Activated naive CD4-positive, alpha-beta T cell treated with anti-CD3 and anti-CD28 coated beads, Interleukin-2, amount 50 U/mL, for 16 hours (primary cell): ENCODE measurements around the gene POMT1.
"Not testable (repeated sequence)": the region's sequence is repeated elsewhere in the genome, so short reads cannot be mapped to it uniquely, and the experiment has no call there.

ENCODE experiments used
- DNase-seq: peaks from one replicate; pipeline ENCODE4 v3.0.0-alpha.2; 2020

POMT1 gene

DNA sequence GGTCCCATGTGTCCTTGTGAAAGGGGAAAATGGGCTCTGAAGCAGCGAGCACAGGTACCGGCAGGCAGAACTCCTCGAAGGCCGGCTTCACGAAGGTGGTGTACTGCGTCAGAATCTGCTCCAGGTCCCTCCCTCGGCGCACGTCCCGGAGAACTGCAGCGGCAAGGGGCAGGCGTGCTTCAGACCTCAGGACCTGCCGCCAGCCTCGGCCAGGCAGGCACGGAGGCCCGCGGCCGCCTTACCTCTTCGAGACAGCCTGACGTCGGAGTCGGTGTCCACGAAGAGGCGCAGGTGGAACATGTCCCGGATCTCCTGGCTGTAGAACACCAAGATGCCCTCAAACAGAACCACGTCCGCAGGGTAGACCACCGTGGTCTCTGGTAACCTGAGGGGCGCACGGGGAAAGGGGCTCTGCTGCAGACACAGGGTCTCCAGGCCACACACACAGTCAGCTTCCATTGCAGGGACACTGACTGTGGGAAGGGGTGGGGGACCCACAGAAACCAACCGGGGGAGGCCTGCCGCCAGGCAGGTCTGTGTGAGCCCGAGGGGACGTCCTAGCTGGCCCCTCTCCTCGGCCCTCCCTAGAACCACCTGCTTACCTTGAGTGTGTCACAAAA, 26.3 kb downstream of the POMT1 start:
- DNase-seq = no peak

- no peak for DNase-seq
These were observed 27.2 kb downstream of the POMT1 start for GRCh38 chr9:131529597-131530545.

DNA sequence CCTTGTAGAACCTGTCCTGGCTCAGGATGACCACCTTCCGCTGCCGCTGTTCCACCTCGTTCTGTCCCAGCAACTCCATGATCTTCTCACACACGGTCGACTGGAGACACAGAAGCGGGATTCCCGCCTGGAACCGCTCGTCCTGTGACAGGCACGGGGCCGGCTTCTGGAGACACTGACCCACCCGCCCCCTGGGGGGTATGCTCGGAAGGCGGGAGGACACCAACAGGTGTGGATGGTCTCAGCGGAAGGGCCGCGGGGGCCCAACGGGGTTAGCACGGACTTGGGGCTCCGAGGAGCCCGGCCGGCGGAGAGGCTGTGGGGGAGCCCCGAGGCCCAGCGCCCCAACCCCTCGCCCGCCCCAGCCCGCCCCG, 27.8 kb downstream of the POMT1 start:
- DNase-seq = no peak

DNA sequence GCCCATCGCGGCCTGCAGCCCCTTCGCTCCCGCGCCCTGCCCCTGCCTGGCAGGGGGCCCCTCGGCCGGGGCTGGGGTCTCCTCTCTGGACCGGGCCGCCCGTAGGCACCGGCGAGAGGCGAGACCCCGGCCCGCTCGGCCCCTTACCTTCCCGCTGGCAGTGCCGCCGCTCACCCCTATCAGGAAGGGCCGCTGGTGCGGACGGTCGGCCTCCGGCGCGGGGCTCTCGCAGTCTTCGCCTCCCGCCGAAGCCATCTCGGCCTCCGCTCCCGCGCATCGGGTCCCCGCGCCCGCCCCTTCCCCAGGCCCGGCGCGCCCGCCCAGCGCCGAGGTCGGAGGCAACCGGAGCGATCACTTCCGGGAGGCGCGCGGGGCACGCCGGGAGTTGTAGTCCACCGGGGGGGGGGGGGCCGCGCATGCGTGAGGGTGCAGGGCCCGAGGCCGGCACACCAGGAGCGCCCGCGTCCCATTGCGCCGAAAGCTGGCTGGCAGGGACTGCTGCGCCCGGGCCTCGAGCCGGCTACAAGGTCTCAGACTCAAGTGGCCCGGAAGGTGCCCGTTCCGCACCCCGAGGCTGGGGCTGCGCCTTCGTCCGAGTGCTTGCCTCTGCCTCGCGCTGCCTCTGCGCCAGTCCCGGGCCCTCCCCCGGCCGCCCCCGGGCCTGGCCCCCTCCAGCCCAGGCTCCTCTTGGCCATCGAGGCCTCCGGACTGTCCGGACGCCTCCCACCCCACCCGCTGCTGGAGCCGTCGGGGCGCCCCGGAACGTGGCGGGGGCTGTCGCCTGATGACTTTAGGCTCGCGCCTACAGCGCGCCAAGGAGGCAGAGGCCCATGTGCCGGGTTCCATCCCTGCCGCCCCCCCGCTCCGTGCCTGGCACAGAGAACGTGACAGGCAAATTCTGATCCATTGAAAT, 28.5 kb downstream of the POMT1 start, which contains the start of gene UCK1:
UCK1 (minus strand) TSS at position 344 of the 913 bp plus-strand sequence; CDS start at position 255, 89 bp downstream.
- DNase-seq = peak; percentile 77

DNA sequence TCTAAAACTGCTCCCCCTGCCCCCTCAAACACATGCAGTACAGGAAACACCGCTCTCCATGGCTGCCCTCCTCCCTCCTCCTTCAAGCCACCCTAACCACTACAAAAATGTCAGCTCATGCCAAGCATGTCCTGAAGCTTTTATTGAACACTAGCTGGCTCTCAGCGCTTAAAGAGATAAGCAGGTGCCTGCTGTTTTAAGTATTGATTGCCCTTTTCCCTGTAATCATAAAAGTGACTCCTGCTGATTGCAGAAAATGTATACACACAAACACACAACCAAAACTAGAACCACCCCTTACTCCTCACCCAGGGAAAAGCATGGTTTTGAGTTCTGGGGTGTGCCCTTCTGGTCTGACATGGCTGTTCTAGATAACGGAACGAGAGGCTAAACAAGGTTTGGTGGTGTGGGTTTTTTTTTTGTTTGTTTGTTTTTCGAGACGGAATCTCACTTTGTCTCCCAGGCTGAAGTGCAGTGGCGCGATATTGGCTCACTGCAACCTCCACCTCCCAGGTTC, 32.1 kb downstream of the POMT1 start:
- DNase-seq = no peak

DNA sequence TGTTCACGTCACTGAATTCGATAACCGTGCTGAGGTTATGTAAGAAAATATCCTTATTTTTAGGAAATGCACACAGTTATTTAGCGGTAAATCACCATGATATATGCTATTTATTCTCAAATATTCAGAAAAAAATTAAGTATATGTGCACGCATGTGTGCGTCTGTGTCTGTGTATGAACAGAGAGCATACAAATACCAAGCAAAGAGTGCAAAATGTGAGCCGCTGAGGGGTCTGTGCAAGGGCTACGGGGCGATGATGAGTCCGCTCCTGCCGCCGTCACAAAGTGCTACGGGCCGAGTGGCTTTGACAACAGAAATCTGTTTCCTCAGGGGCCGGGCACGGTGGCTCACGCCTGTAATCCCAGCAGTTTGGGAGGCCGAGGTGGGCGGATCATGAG, 35.2 kb downstream of the POMT1 start:
- no peak for DNase-seq

DNA sequence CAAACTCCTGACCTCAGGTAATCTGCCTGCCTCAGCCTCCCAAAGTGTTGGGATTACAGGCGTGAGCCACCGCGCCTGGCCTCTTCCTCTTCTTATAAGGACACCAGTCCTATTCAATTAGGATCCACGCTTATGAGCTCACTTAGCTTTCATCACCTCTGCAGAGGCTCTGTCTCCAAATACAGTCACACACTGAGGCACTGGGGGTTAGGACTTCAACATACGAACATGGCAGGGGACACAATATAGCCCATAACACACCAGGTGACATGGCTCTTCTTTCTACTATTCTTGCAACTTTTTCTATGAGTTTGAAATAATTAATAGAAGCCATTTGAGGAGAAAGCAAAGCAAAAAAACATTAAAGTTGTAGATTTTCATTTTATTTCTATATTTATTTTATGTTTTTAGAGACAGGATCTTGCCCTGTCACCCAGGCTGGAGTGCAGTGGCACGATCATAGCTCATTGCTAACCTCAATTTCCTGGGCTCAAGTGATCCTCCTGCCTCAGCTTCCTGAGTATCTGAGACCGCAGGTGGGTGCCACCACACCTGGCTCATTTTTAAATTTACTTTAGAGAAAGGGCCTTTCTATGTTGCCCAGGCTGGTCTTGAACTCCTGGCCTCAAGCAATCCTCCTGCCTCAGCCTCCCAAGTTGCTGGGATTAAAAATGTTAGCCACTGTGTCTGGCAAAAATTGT, 36.7 kb downstream of the POMT1 start:
- no peak for DNase-seq

DNA sequence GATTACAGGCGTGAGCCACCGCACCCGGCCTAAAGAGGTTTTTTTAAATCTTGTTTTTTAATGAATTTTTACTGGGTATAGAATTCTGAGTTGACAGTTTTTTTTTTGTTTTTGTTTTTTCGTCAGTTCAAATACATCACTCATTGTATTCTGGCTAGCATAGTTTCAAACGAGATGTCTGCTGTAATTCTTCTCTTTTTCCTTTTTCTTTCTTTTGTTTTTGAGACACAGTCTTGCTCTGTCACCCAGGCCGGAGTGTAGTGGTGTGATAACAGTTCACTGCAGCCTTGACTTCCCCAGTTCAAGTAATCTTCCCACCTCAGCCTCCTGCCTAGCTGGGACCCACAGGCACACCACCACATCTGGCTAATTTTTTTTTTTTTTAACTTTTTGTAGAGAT, 40.4 kb downstream of the POMT1 start:
- DNase-seq = no peak

GRCh38 chr9:131545003-131545785, 42.5 kb downstream of the POMT1 start, which contains the start of gene PRRT1B:
Gene PRRT1B (plus strand): TSS chr9:131545523. CDS start chr9:131545616, 93 bp downstream.
- DNase-seq = no peak

DNA sequence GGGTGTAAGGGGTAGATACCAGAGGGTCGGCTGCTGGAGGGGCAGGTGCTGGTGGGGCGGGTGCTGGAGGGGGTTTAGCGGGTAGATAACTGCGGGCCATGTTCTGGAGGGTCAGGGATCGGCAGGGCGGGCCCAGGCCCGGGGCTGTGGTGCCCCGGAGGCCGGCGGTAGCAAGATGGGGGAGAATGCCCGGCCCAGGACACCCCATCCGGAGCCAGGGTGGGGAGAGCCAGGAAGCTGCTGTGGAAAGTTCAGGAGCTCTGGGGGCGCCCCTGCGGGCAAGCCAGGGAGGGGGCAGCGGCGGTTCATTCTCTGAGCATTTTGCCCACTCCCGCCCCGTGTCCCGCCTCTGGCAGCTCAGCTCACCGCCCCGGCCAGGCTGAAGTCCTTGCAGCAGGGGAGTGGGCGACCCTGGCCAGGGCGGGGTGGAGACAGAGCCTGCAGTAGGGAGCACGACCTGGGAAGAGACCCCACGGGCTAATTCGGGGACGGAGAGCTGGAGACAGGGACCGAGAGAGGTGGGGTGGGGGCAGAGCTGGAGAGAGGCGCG, 43.1 kb downstream of the POMT1 start:
- no peak for DNase-seq

DNA sequence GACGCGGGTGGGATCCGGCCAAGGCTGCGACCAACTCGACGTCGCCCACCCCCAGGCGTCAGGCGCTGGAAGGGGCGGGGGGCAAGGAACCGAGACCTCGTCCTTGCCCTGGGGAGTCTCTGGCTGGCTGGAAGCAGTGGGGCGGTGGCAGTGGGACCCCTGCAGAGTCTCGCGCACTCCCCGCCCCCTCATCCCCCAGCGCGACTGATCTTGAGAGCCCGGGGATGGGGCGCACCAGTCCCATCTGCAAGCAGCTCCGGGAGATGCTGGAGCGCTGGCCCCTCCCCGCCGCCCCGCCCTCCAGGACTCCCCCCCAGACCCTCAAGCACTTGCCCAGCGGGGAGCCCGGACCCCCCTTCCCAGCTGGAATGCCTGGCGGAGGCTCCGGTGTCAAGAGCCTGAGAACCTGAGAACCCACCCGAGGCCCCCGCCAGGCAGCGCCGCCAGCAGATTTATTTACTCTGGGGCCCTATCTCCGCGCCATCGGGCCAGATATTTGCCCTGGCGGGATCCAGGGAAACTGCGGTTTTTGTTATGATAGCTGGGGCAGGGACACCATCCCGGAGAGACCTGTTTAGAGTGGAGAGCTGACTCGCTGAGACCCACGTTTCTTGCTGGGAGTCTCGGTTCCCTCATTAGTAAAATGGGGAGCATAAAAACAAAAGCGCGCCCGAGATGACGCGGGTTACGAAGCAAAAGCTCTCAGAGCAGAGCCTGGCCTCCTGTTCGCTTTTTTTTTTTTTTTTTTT, 43.8 kb downstream of the POMT1 start:
- no peak for DNase-seq

DNA sequence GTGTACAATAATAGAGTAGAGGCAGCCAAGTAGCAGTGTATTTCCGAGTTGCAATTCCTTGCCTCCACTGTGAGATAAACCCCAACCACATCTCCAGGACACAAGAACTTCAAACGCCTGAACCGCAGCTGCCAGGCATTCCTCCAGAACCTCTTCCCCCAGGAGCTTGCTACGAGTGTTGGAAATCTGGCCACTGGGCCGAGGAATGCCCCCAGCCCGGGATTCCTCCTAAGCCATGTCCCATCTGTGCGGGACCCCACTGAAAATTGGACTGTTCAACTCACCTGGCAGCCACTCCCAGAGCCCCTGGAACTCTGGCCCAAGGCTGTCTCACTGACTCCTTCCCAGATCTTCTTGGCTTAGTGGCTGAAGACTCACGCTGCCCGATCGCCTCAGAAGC, 46.5 kb downstream of the POMT1 start:
- not testable (repeated sequence) for DNase-seq

DNA sequence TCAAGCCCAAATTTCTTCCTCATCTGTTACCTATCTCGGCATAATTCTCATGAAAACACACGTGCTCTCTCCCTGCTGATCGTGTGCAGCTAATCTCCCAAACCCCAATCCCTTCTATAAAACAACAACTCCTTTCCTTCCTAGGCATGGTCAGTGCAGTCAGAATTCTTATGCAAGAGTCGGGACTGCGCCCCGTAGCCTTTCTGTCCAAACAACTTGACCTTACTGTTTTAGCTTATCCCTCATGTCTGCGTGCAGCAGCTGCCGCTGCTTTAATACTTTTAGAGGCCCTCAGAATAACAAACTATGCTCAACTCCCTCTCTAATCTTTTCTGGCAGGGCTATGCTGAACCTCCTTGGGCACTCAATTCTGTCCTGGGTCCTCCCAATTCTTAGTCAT, 47.7 kb downstream of the POMT1 start:
- DNase-seq = not testable (repeated sequence)

GRCh38 chr9:131552030-131552429, 49.3 kb downstream of the POMT1 start:
- no peak for DNase-seq

- DNase-seq = no peak
These were observed 51.5 kb downstream of the POMT1 start for GRCh38 chr9:131554087-131554842.

- DNase-seq = no peak
These were observed 52.2 kb downstream of the POMT1 start for GRCh38 chr9:131554843-131555351.

DNA sequence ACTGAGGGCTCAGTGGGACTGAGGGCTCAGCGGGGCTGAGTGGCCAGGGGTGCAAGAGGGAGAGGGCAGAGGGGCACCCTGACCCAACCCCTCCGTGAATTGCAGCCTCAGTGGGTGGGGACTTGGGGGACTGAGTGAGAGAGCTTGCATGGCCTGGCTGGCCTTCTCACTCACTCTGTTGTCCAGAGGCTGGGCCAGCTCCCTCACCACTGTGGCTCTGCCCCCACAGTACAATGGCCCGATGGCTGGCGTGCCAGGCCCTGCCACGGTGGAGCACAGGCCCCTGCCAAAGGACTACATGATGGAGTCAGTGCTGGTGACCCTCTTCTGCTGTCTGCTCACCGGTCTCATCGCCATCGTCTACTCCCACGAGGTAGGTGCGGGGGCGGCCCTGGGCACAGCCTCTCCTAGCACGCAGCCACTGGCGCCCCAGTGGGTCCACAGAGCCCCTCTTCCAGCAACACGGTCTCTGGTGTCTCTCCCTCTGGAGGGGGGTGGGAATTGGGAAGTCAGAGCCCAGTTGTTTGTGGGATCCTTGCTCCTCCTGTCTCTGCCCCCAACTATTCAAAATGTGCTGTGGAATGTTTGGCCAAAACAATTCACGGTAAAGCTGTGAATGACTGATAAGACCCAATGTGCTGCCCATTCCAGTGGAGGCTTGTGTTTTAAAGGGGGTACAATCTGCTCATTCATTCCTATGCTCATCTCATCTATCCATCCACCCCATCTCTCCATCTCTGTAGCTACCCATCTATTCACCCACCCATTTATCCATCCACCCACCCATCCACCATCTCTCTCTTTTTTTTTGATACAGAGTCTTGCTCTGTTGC, 53.3 kb downstream of the POMT1 start:
- no peak for DNase-seq

GRCh38 chr9:131557855-131558548, 55.3 kb downstream of the POMT1 start:
- DNase-seq = no peak
